Spleen (tissue), 11 donors: Measurements from ENCODE around the gene DHX38. TPM values are rescaled to one million over a fixed set of nuclear protein-coding genes. Genes with fewer than 3 reads are reported as not detected.

Experiments used
- DNase-seq: peaks from one replicate; pipeline ENCODE4 v3.0.0-alpha.2; 2020
- H3K27ac ChIP-seq, 8 donors: fragments of 200-600 bp; sonication (generic) in 7 of 8; 1 replicate in 4 of 8; 2 replicates in 4 of 8; pipeline versions ENCODE4 v1.5.0 to v1.8.0; 2016 to 2021; ENCODE audit warnings: inconsistent platforms in 4 of 8, mild to moderate bottlenecking in 4 of 8, moderate library complexity in 1 of 8
- H3K27me3 ChIP-seq, 7 donors: fragments of 200-600 bp; sonication (generic) in 6 of 7; replicated peaks in 1 of 7; 1 replicate in 4 of 7; 2 replicates in 3 of 7; pipeline versions ENCODE4 v1.5.0 to v1.8.0; 2016 to 2021; ENCODE audit warnings: inconsistent platforms in 3 of 7, mild to moderate bottlenecking in 1 of 7
- H3K36me3 ChIP-seq, 6 donors: fragments of 200-600 bp; sonication (generic) in 5 of 6; 1 replicate in 4 of 6; 2 replicates in 2 of 6; pipeline versions ENCODE4 v1.5.0 to v1.8.0; 2016 to 2021; ENCODE audit warnings: inconsistent platforms in 2 of 6
- H3K4me1 ChIP-seq, 6 donors: fragments of 200-600 bp; sonication (generic) in 5 of 6; 1 replicate in 3 of 6; 2 replicates in 3 of 6; pipeline versions ENCODE4 v1.5.0 to v1.8.0; 2016 to 2021; ENCODE audit warnings: inconsistent platforms in 3 of 6
- H3K4me3 ChIP-seq, 8 donors: fragments of 200-600 bp; sonication (generic) in 7 of 8; 1 replicate in 4 of 8; 2 replicates in 4 of 8; pipeline versions ENCODE4 v1.5.0 to v1.8.0; 2016 to 2021; ENCODE audit warnings: inconsistent platforms in 4 of 8, mild to moderate bottlenecking in 4 of 8, moderate library complexity in 2 of 8
- H3K9me3 ChIP-seq, 8 donors: fragments of 200-600 bp; sonication (generic) in 7 of 8; 1 replicate in 4 of 8; 2 replicates in 4 of 8; pipeline versions ENCODE4 v1.5.0 to v1.8.0; 2016 to 2021; ENCODE audit warnings: inconsistent platforms in 4 of 8
- CTCF ChIP-seq, 11 experiments: fragments of 200-600 bp in 7 of 11; fragments of 450-650 bp in 4 of 11; sonication (generic) in 4 of 11; IDR thresholded peaks in 8 of 11; conservative IDR thresholded peaks in 3 of 11; 1 replicate in 7 of 11; 2 replicates in 4 of 11; pipeline versions ENCODE4 v1.4.0 to v1.8.0; 2016 to 2021; ENCODE audit warnings: antibody characterized with exemption in 11 of 11, inconsistent platforms in 4 of 11, mild to moderate bottlenecking in 1 of 11
- POLR2A ChIP-seq, 3 donors: fragments of 450-650 bp; IDR thresholded peaks; one replicate each; pipeline ENCODE4 v1.5.1; 2017; ENCODE audit warnings: antibody characterized with exemption in 3 of 3, mild to moderate bottlenecking in 1 of 3
- POLR2AphosphoS5 ChIP-seq, 3 donors: sonication (generic); formaldehyde crosslinking; IDR thresholded peaks; one replicate each; pipeline ENCODE4 v1.5.1; 2017; ENCODE audit warnings: antibody characterized with exemption in 3 of 3
- WGBS, 5 donors: extraction: QIAGEN DNeasy Blood & Tissue Kit in 3 of 5; methylation state at CpG; one replicate each; pipeline versions ENCODE4 v1.1.5 to v1.1.7; 2013 to 2018; 5-methylcytosine and 5-hydroxymethylcytosine counted together
- intact Hi-C: fragments of 100-400 bp; cut with DNase I; formaldehyde crosslinking; loops from one replicate; pipeline ENCODE4 v1.15.0; 2023; ENCODE audit warnings: low total_unique reads
- polyA plus RNA-seq, 3 donors: library from polyadenylated mRNA; stranded (reverse); fragments of 200-250 nt; gene quantifications; one replicate each; pipeline ENCODE4 v1.2.1, GENCODE V29; 2013
- total RNA-seq, 7 donors: library from RNA; depleted of rRNA in 3 of 7; stranded (reverse); fragments of >200 nt in 3 of 7; fragmentation: NEBNext Ultra II Directional in 4 of 7; extraction: Animal tissue kit (Norgen Biotek cat#: 25700) in 4 of 7; gene quantifications; one replicate each; pipeline versions ENCODE4 v1.1.0 to v1.2.1, GENCODE V29; 2016 to 2021
- donor health status: healthy with polysubstance abuse.
- donor health status: DM: no; HTN: no; CAD: no; lungs with moderate emphysema.
- donor health status: DM: no; HTN: no; CAD: no.
- donor health status: Bipolar disorder and iron deficiency.
- donor health status: healthy.
- donor health status: DM: no; HTN: no; CAD: no.
- donor health status: DM: yes; HTN: yes; CAD: no.

The DHX38 gene
- total and polyA plus RNA-seq, 10 donors, result 28.5 to 89.3 (median 70.1) TPM

GRCh38 chr16:72098936-72099335 is 5.3 kb downstream of the DHX38 start:
- Histone ChIP-seq H3K27me3 (no peaks in the 10 kb centered on the region), H3K4me3 (no peak overlapping the region), H3K9me3 (no peaks in the 10 kb centered on the region), H3K4me1 (peaks cover 14 to 44% (median 19%) of the 10 kb centered on the region in 6 donors), H3K36me3 (peaks cover 12 to 83% (median 81%) of the 10 kb centered on the region in 6 donors), H3K27ac (no peak overlapping the region)
- WGBS, 5 donors, result 77 to 91% (median 89%) methylated on average over 13 to 15 of the region's 15 CpGs
- no peak for DNase-seq
- intact Hi-C loops, result loop anchor here (10.0 kb wide), 1 partner anchor 204 kb away; the partner anchor contains the start of gene IST1
- TF ChIP-seq POLR2AphosphoS5 (IDR thresholded peaks at IDR 0.05), result no peak
- TF ChIP-seq CTCF (IDR thresholded peaks at IDR 0.05 in 8 of 11, conservative IDR thresholded peaks at IDR 0.05 in 3 of 11), result no peak
- TF ChIP-seq POLR2A (IDR thresholded peaks at IDR 0.05), result no peak

- no peak overlapping the region for H3K4me3 ChIP-seq
- peaks cover 12 to 87% (median 86%) of the 10 kb centered on the region in 6 donors for H3K36me3 ChIP-seq
- peak in 9 of 11 experiments; percentile 39 to 70 (median 53) for TF ChIP-seq CTCF (IDR thresholded peaks at IDR 0.05 in 8 of 11, conservative IDR thresholded peaks at IDR 0.05 in 3 of 11)
- TF ChIP-seq POLR2A (IDR thresholded peaks at IDR 0.05), result no peak
- TF ChIP-seq POLR2AphosphoS5 (IDR thresholded peaks at IDR 0.05), result no peak
- no peaks in the 10 kb centered on the region for H3K9me3 ChIP-seq
- DNase-seq, result no peak
- H3K27me3 ChIP-seq, result no peaks in the 10 kb centered on the region
- H3K27ac ChIP-seq, result no peak overlapping the region
- peaks cover 11 to 40% (median 16%) of the 10 kb centered on the region in 6 donors for H3K4me1 ChIP-seq
- 70 to 81% (median 78%) methylated on average over 11 to 12 of the region's 12 CpGs for WGBS, 5 donors
- intact Hi-C loops, result loop anchor here (10.0 kb wide), 1 partner anchor 205 kb away; the partner anchor contains the start of gene IST1
Observed at GRCh38 chr16:72099377-72099818, 5.8 kb downstream of the DHX38 start.

DNA sequence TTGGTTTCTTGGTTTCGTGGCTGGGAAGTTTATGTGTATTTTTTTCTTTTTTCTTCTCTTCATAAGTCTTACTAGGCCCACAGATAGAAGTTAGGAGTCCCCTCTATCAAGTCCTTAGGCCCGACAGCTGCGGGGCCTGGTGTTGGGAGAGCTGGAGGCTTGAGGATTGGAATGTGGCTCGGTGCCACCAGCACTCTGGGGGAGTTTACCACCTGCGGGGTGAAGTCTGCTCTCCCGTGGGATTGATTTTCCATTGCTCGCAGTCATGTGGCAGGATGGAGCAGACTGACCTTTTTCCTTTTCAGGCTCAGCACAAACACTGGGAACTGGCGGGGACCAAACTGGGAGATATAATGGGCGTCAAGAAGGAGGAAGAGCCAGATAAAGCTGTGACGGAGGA is 7.5 kb downstream of the DHX38 start:
- TF ChIP-seq POLR2A (IDR thresholded peaks at IDR 0.05) (no peak), POLR2AphosphoS5 (IDR thresholded peaks at IDR 0.05) (no peak), CTCF (IDR thresholded peaks at IDR 0.05 in 8 of 11, conservative IDR thresholded peaks at IDR 0.05 in 3 of 11) (no peak)
- peaks cover 0 to 22% (median under 1%) of the 10 kb centered on the region in 6 donors for H3K4me1 ChIP-seq
- no peaks in the 10 kb centered on the region for H3K9me3 ChIP-seq
- intact Hi-C loops, result no loop called here
- H3K4me3 ChIP-seq, result no peak overlapping the region
- no peak overlapping the region for H3K27ac ChIP-seq
- no peaks in the 10 kb centered on the region for H3K27me3 ChIP-seq
- no peak for DNase-seq
- H3K36me3 ChIP-seq, result peaks cover 19 to 100% (median 100%) of the 10 kb centered on the region in 6 donors
- WGBS, 5 donors, result 88 to 94% (median 92%) methylated on average over 10 of the region's 10 CpGs

DNA sequence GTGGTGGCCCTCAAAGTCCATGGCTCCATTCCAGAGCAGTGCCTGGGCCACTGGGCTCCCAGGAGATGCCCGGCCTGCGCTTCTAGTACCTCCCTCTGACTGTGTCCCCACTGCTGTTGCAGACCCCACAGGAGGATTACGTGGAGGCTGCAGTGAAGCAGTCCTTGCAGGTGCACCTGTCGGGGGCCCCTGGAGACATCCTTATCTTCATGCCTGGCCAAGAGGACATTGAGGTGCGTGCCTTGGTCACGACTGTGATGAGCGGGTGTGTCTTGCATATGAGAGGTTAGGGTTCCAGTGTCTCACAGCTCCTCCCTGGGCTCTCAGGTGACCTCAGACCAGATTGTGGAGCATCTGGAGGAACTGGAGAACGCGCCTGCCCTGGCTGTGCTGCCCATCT is 11.3 kb downstream of the DHX38 start:
- Histone ChIP-seq H3K27ac (no peak overlapping the region), H3K36me3 (peaks cover 21 to 100% (median 100%) of the 10 kb centered on the region in 6 donors), H3K4me3 (no peak overlapping the region), H3K4me1 (peaks cover 0 to 13% (median 0%) of the 10 kb centered on the region in 6 donors), H3K9me3 (no peaks in the 10 kb centered on the region), H3K27me3 (no peaks in the 10 kb centered on the region)
- no peak for TF ChIP-seq CTCF (IDR thresholded peaks at IDR 0.05 in 8 of 11, conservative IDR thresholded peaks at IDR 0.05 in 3 of 11)
- no peak for TF ChIP-seq POLR2A (IDR thresholded peaks at IDR 0.05)
- TF ChIP-seq POLR2AphosphoS5 (IDR thresholded peaks at IDR 0.05), result no peak
- no peak for DNase-seq
- WGBS, 5 donors, result 93 to 100% (median 97%) methylated on average over 4 to 9 of the region's 9 CpGs
- intact Hi-C loops, result no loop called here
